Stimulated activated naive CD4-positive, alpha-beta T cell (primary cell): Measurements from ENCODE around the gene TRIM72.
"Not testable (repeated sequence)": the region's sequence is repeated elsewhere in the genome, so short reads cannot be mapped to it uniquely, and the experiment has no call there.

Source experiments
- DNase-seq, 6 experiments: peaks; one replicate each; lab custom pipeline; 2025; lab: John Stamatoyannopoulos, UW

Gene TRIM72

GRCh38 chr16:31258366-31258765 lies 44.4 kb downstream of the TRIM72 start:
- DNase-seq, result no peak

DNA sequence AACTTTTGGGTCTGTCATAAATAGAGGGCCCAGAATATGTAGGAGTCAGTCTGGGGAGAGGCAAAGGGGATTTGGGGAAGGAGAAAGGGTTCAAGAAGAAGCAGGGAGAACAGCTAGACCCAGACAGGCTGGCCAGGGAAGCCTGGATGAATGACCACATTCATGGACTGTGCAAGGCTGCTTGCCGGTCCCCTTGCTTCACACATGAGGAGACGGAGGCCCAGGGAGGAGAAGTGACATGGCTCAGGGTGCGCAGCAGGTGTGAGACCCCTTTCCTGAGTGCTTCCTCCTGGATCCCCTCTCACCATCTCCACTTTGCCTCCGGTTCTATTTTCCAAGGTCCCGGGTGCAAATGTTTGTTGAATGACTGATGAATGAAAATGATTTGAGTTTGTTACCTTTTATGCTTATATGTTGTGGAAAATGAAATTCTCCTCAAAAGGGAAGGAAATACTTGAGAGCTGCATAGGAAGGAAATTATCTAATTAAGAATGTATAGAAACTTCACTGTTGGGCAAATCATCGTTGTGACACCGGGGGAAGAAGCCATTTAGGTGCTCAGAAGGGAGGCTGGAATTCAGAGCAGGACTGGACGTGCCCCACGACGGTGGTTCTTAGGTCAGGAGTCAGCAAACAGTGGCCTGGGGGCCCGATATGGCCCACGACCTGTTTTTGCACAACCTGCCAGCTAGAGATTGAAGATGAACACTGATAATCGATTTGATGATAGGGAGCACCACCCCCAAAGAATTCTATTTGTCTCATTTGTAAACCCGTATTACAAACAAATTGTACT lies 46.4 kb downstream of the TRIM72 start:
- no peak for DNase-seq

GRCh38 chr16:31262084-31262483 lies 48.2 kb downstream of the TRIM72 start:
- DNase-seq, result no peak

DNA sequence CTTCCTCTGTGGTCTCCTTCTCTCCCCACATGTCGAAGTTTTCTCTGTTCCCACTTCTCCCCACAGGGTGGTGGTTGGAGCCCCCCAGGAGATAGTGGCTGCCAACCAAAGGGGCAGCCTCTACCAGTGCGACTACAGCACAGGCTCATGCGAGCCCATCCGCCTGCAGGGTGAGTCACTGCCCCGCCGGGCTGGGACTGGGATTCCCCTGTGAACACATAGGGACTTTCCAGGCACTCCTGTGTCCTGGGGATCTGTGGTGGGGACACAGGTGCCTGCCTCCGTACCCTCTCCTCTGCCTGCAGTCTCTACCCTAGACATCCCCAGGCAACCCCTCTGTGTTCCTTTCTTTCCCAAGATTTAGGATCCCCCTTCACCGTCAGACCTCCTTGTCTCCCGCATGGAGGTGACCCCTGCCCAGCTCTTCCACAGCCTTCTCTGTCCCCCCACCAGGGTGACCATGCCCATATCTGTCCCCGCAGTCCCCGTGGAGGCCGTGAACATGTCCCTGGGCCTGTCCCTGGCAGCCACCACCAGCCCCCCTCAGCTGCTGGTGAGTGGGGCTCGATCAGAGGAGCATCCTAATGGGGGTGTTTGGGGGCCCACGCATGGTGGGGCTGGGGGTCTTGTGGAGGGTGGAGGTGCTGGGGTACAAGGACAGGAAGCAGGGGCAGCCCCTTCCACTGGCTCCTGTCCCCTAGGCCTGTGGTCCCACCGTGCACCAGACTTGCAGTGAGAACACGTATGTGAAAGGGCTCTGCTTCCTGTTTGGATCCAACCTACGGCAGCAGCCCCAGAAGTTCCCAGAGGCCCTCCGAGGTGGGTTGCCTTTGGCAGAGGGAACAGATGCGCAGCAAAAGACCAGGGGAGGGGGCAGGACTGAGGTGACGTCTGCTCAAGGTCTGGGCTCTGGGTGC lies 51.7 kb downstream of the TRIM72 start:
- DNase-seq, result no peak

DNA sequence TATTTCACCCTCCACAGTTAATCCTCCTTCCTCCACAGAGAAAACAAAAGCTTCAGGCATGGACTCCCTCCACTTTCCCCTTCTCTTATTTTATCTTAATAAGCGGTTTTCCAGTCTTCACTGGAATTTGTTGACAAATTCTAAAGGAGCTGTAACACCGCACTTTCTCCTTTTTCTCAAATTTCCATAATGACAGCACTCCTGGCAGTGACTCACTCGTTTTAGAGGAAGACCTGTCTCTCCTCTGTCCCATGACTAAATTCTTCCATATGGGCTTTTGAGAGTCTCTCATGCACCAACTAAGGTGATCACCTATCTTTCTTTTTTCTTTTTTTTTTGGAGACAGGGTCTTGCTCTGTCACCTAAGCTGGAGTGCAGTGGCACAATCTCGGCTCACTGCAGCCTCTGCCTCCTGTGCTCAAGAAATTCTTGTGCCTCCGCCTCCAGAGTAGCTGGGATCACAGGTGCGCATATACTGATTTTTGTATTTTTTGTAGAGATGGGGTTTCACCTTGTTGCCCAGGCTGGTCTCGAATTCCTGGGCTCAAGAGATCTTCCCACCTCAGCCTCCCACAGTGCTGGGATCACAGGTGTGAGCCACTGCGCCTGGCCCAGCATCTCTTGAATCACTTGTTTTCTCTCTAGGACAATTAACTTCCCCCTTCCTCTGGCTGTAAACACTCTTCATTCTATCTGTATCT lies 53.6 kb downstream of the TRIM72 start:
- DNase-seq, result no peak

DNA sequence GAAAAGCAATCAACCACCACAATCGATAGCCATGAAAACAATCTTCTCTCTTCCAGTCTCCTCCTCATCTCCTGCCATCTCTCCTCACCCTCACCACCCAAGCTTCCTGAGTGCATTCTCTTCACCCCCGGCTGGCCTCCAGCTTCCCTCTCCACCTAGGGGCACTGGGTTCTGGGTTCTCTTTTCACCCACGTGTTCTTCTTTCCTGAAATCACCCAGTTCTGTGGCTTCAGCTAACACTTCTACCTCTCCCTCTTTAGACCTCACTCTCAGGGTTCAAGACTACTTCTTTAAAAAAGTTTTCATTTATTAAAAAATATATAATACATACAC lies 54.1 kb downstream of the TRIM72 start:
- DNase-seq, result no peak

GRCh38 chr16:31268891-31269290 lies 55.0 kb downstream of the TRIM72 start:
- DNase-seq, result no peak

GRCh38 chr16:31269541-31269940 lies 55.6 kb downstream of the TRIM72 start:
- no peak for DNase-seq

DNA sequence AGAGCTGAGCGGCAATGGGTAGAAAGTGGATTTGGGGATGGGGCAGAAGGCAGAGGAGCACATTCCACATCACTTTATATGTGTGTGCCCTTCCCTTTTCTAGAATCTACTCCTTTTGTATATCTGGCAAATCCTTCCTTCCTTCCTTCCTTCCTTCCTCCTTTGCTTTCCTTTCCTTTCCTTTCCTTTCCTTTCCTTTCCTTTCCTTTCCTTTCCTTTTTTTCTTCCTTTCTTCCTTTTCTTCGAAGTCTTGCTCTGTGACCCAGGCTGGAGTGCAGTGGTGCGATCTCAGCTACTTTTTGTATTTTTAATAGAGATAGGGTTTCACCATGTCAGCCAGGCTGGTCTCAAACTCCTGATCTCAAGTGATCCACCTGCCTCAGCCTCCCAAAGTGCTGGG lies 56.1 kb downstream of the TRIM72 start:
- DNase-seq, result not testable (repeated sequence)

GRCh38 chr16:31270795-31271194 lies 56.9 kb downstream of the TRIM72 start:
- no peak for DNase-seq

DNA sequence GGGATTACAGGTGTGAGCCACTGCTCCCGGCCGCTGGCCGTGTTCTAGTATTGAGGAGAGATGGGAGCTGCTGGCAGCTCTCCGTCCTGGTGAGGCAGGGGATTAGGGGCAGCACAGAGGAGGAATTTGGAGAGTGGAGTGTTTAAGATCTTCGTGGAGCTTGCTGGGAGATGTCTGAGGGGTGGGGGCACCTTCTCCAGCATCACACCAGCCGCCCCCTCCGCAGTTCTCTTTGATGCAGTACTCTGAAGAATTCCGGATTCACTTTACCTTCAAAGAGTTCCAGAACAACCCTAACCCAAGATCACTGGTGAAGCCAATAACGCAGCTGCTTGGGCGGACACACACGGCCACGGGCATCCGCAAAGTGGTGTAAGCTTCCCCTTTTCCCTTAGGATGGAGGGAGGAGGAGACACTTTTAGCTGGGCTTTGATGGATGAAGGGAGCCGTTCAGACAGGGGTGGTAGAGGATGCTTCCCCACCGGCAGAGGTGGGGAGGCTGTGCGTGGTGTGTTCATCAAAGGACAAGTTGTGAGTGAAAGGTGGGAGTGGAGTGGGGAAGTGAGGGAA lies 57.8 kb downstream of the TRIM72 start:
- no peak for DNase-seq

DNA sequence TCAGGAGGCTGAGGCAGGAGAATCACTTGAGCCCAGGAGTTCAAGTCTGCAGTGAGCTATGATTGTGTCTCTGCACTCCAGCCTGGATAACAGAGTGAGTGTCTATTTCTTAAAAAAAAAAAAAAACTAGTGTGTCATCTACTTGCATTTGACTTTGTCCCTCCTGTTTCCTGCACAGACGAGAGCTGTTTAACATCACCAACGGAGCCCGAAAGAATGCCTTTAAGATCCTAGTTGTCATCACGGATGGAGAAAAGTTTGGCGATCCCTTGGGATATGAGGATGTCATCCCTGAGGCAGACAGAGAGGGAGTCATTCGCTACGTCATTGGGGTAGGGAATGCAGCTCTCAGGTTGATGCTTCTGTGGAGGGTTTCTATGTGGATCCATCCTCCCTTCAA lies 59.3 kb downstream of the TRIM72 start:
- DNase-seq, result no peak

- no peak for DNase-seq
Measured at GRCh38 chr16:31273676-31274075, 59.8 kb downstream of the TRIM72 start.

- no peak for DNase-seq
Measured at GRCh38 chr16:31274831-31275816, 61.2 kb downstream of the TRIM72 start.

GRCh38 chr16:31276600-31276999 lies 62.7 kb downstream of the TRIM72 start:
- DNase-seq, result no peak

DNA sequence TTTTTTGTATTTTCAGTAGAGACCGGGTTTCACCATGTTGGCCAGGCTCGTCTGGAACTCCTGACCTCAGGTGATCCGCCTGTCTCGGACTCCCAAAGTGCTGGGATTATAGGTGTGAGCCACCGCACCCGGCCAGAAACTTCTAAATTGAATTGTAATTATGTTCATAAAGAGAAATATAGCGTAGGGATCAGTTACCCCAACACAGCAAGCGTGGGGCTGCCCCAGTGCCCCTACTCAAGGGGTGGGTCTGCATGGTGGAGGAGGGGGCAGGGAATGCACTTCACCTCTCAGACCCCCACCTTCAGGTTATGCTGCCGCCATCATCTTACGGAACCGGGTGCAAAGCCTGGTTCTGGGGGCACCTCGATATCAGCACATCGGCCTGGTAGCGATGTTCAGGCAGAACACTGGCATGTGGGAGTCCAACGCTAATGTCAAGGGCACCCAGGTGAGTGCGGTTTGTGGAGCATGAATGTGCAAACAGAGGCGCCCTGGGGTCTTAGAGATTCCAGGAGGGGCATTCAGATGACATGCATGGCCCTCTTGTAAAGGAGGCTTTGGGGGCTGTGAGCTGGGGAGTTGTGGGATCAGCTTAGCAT lies 63.8 kb downstream of the TRIM72 start:
- DNase-seq, result no peak

- DNase-seq, result not testable (repeated sequence)
Measured at GRCh38 chr16:31278853-31279252, 64.9 kb downstream of the TRIM72 start.
